H1 (cell line): ENCODE measurements around the gene PTGDS. TPM values are rescaled to one million over a fixed set of nuclear protein-coding genes. Genes with fewer than 3 reads are reported as not detected.

Experiments used
- GABPA ChIP-seq: IDR thresholded peaks from 2 replicates; pipeline ENCODE4 v1.6.1; 2011; ENCODE audit warnings: mild to moderate bottlenecking, low read length, moderate library complexity, borderline replicate concordance; ENCODE audit not compliant: insufficient read depth
- KDM1A ChIP-seq: fragments of 200-600, 300-600 bp; sonication (generic); IDR thresholded peaks from 2 replicates; pipeline ENCODE4 v1.7.1; 2016; ENCODE audit warnings: mild to moderate bottlenecking, low read length, borderline replicate concordance
- SUZ12 ChIP-seq: fragments of 200-600 bp; sonication (generic); IDR thresholded peaks from 2 replicates; pipeline ENCODE4 v1.6.1; 2012; ENCODE audit warnings: mild to moderate bottlenecking, inconsistent platforms, low read length, moderate library complexity, mixed read lengths
- TCF12 ChIP-seq: IDR thresholded peaks from 2 replicates; pipeline ENCODE4 v1.6.1; 2011; ENCODE audit warnings: low read depth, mild to moderate bottlenecking, low read length
- polyA plus RNA-seq, 7 experiments: library from polyadenylated mRNA; depleted of rRNA in 3 of 7; stranded (reverse) in 5 of 7; unstranded in 2 of 7; fragments of >200 nt in 5 of 7; fragments of 200-250 nt in 2 of 7; gene quantifications; 1 replicate in 5 of 7; 2 replicates in 1 of 7; 4 replicates in 1 of 7; pipeline versions ENCODE4 v1.2.1 to v1.2.3, GENCODE V29; 2011 to 2013; ENCODE audit warnings: missing spikeins in 2 of 7, mixed read lengths in 2 of 7
- total RNA-seq: library from RNA; stranded (reverse); fragmentation: NEBNext Ultra II Directional; extraction: Animal tissue kit (Norgen Biotek cat#: 25700); gene quantifications from 2 replicates; pipeline ENCODE4 v1.2.1, GENCODE V29; 2021

The PTGDS gene
- total and polyA plus RNA-seq, 2 of the 8 experiments (the other 6 are each of a cell fraction or from before 2014, with no cell fraction given), result 1.7 to 2.3 TPM

DNA sequence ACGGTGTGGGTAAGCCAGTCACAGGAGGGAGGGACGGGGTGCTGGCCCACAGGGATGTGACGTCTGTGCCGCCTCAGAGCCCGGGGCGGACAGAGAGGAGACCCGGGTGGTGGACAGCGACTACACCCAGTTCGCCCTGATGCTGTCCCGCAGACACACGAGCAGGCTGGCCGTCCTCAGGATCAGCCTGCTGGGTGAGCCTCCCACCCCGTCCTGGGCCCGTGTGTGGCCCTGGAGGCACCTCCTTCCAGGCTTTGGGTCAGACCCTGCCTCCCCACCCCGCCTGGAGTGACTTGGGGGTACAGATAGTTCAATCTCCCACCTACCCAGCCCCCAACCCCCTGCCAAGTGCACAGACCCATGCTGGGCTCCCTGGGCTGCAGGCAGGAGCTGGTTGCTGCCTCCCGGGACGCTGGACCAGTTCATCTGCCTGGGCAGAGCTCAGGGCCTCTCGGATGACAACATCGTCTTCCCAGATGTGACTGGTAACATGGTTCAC is 23.5 kb upstream of the PTGDS start (continued):
- TF ChIP-seq TCF12 (no peak), KDM1A (no peak), GABPA (no peak), SUZ12 (no peak)
- TF ChIP-seq, all 59 proteins: peak for 0
